PFSK-1 (cell line): ENCODE data around the gene KIF11.
A peak's percentile ranks its signal among the peaks of the same experiment; 100 is the strongest.

Experiments
- FOXP2 ChIP-seq: optimal IDR thresholded peaks from 2 replicates; pipeline ENCODE3; 2011; ENCODE audit warnings: borderline replicate concordance, control low read depth, inconsistent platforms; ENCODE audit not compliant: insufficient read depth; ENCODE audit errors: extremely low read length, extremely low read depth
- POLR2AphosphoS5 ChIP-seq: IDR thresholded peaks from 2 replicates; pipeline ENCODE4 v1.6.1; 2012; ENCODE audit warnings: low read depth, mild to moderate bottlenecking, control low read depth, low read length, moderate library complexity
- SIN3A ChIP-seq: IDR thresholded peaks from 2 replicates; pipeline ENCODE4 v1.6.1; 2012; ENCODE audit warnings: mild to moderate bottlenecking, low read length, moderate library complexity, borderline replicate concordance; ENCODE audit not compliant: insufficient read depth
- TAF1 ChIP-seq: IDR thresholded peaks from 2 replicates; pipeline ENCODE4 v1.6.1; 2012; ENCODE audit warnings: low read length, control low read depth, borderline replicate concordance; ENCODE audit not compliant: insufficient read depth
- TF ChIP-seq, protein P1 (sequence below), 2 experiments: IDR thresholded peaks; 2 replicates each; pipeline versions ENCODE4 v1.6.1 to v1.8.0; 2011 to 2012; ENCODE audit warnings: low read depth in 2 of 2, low read length in 2 of 2, control low read depth in 1 of 2, inconsistent platforms in 1 of 2, mild to moderate bottlenecking in 1 of 2, moderate library complexity in 1 of 2; ENCODE audit not compliant: insufficient read depth in 1 of 2

The KIF11 gene

DNA sequence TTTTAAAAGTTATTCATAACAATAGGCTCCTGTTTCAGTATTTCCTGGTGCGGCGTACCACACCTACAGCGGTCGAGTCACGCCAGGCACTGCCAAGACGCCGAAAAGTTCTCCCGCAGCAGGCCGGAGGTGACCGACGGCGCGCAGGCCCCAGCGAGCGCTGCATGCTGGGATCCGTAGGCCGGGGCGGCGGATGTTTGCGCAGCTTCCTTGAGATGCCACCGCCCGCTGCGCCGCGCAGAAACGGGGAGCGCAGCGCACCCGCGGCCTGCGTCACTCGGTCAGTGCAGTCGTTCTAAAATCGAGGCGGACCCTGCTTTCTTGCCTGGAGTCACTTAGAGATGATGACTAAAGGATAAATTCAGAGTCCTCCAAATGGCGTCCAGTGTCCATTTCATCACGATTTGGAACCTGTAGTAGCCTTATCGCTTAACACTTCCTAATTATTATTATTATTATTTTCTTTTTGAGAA lies 1.3 kb upstream of the KIF11 start:
- TF ChIP-seq, protein P1, sequence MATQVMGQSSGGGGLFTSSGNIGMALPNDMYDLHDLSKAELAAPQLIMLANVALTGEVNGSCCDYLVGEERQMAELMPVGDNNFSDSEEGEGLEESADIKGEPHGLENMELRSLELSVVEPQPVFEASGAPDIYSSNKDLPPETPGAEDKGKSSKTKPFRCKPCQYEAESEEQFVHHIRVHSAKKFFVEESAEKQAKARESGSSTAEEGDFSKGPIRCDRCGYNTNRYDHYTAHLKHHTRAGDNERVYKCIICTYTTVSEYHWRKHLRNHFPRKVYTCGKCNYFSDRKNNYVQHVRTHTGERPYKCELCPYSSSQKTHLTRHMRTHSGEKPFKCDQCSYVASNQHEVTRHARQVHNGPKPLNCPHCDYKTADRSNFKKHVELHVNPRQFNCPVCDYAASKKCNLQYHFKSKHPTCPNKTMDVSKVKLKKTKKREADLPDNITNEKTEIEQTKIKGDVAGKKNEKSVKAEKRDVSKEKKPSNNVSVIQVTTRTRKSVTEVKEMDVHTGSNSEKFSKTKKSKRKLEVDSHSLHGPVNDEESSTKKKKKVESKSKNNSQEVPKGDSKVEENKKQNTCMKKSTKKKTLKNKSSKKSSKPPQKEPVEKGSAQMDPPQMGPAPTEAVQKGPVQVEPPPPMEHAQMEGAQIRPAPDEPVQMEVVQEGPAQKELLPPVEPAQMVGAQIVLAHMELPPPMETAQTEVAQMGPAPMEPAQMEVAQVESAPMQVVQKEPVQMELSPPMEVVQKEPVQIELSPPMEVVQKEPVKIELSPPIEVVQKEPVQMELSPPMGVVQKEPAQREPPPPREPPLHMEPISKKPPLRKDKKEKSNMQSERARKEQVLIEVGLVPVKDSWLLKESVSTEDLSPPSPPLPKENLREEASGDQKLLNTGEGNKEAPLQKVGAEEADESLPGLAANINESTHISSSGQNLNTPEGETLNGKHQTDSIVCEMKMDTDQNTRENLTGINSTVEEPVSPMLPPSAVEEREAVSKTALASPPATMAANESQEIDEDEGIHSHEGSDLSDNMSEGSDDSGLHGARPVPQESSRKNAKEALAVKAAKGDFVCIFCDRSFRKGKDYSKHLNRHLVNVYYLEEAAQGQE (IDR thresholded peaks at IDR 0.05; ENCODE audit: insufficient read depth in 1 of 2, low read depth in 2 of 2, low read length in 2 of 2): no peak
- TF ChIP-seq FOXP2: peak; percentile 88
- no peak for TF ChIP-seq SIN3A
- TF ChIP-seq TAF1: 0 out of 2 replicates have a peak, but pooled peaks have one; percentile 29
- peak; percentile 79 for TF ChIP-seq POLR2AphosphoS5

DNA sequence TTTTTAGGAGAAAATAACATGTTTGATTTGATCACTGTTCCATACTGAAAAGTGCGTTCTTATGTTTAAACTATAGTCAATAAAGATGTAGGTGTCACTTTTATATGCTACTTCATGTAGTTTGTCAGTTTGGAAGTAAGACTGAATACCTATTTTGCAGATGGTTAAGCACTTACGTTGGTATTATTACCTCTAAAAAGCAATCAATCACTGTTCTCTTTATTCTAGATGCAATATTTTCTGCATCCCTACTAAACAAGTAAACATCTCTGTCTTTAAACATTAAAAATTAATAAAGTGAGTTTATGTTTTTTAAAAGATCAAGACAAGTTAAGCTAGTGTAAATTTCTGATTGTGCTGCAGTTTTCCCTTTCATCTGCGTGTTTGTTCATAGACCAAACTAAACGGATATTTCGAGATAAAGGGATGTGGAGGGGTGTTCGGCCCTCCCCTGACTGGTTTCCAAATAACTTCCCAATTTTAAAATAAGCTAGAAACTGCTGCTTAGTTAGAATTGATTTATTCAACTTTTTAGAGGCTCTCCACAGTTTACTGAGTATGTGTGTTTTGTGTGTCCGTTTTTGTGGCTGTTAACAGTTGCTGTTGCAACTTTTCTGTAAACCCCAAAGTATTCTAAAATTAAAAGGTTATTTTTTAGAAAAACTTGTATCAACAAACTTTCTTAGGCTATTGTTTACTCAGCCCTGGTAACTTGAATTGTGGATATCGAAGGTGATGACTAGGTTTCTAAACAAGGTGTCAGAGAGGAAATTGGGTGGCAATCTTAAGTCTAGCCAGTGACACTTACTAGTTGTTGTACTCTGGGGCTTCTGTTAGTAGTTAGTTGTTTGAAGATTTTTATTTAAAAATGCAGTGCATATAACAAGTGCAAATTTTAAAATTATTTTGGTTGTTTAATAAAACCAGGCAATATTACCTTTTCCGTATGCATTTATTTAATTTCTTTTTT lies 974 bp downstream of the KIF11 start:
- TF ChIP-seq SIN3A (no peak), POLR2AphosphoS5 (no peak), TAF1 (no peak)

- TF ChIP-seq POLR2AphosphoS5: no peak
- no peak for TF ChIP-seq TAF1
- TF ChIP-seq, protein P1 (IDR thresholded peaks at IDR 0.05; ENCODE audit: insufficient read depth in 1 of 2, low read depth in 2 of 2, low read length in 2 of 2): no peak
- no peak for TF ChIP-seq FOXP2
- TF ChIP-seq SIN3A: no peak
These were observed 2.6 kb downstream of the KIF11 start for GRCh38 chr10:92595505-92595904.

- TF ChIP-seq TAF1 (no peak), SIN3A (no peak), POLR2AphosphoS5 (no peak), FOXP2 (no peak)
- TF ChIP-seq, protein P1 (IDR thresholded peaks at IDR 0.05; ENCODE audit: insufficient read depth in 1 of 2, low read depth in 2 of 2, low read length in 2 of 2): no peak
These were observed 5.4 kb downstream of the KIF11 start for GRCh38 chr10:92598321-92598720.

DNA sequence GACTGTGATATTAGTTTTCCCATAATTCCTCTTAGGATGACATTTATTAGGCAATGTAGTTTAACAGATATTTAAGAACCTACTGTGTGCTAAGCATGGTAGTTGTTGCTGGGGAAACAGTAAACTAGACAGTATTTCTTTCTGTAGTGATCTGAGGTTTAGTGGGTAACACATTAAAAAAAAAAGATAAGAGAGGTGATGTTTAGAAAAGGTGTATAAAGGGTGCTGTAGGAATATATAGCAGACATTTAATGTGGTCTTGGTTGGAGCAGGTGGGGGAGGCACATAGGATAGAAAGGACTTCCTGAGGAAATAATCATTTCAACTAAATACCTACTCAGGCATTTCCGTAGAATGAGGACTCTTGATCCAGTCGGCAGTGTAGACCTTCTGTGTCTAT lies 11.9 kb downstream of the KIF11 start:
- TF ChIP-seq SIN3A: no peak
- no peak for TF ChIP-seq TAF1
- TF ChIP-seq POLR2AphosphoS5: no peak
- TF ChIP-seq, protein P1 (IDR thresholded peaks at IDR 0.05; ENCODE audit: insufficient read depth in 1 of 2, low read depth in 2 of 2, low read length in 2 of 2): no peak
- no peak for TF ChIP-seq FOXP2
